Measurements from ENCODE around the gene ARHGAP31.
"Not testable (repeated sequence)": the region's sequence is repeated elsewhere in the genome, so short reads cannot be mapped to it uniquely, and the experiment has no call there.

Gene ARHGAP31

DNA sequence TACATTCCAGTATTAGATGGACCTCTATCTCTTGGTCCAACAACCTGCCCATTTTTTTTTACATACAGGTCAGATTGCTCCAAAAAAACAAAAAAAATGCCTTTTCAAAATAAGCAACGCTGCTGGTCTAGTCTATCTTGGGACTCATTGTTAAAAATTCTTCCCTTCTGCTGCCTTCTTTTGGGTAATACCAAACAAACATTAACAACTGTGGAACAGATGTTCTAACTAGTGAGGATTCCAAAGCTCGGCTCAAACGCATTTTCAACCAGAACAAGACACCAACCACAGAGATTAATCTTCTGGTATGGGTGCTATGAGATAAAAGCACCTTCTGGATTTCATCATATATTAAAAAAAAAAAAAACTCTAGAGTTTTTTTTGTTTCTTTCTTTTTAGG lies 24.7 kb downstream of the ARHGAP31 start:
- Histone ChIP-seq H3K9me3 (ENCODE audit: severe bottlenecking) (no peaks in the 10 kb centered on the region), H3K27ac (no peak overlapping the region), H3K4me3 (ENCODE audit: low read depth, low read length) (no peak overlapping the region), H3K27me3 (ENCODE audit: insufficient read depth, low read depth, severe bottlenecking) (no peaks in the 10 kb centered on the region), H3K36me3 (no peaks in the 10 kb centered on the region)
- DNase-seq, result no peak
- TF ChIP-seq, protein P1, sequence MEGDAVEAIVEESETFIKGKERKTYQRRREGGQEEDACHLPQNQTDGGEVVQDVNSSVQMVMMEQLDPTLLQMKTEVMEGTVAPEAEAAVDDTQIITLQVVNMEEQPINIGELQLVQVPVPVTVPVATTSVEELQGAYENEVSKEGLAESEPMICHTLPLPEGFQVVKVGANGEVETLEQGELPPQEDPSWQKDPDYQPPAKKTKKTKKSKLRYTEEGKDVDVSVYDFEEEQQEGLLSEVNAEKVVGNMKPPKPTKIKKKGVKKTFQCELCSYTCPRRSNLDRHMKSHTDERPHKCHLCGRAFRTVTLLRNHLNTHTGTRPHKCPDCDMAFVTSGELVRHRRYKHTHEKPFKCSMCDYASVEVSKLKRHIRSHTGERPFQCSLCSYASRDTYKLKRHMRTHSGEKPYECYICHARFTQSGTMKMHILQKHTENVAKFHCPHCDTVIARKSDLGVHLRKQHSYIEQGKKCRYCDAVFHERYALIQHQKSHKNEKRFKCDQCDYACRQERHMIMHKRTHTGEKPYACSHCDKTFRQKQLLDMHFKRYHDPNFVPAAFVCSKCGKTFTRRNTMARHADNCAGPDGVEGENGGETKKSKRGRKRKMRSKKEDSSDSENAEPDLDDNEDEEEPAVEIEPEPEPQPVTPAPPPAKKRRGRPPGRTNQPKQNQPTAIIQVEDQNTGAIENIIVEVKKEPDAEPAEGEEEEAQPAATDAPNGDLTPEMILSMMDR (IDR thresholded peaks at IDR 0.05; ENCODE audit: low read depth, low read length), result no peak

- no peaks in the 10 kb centered on the region for H3K36me3 ChIP-seq
- TF ChIP-seq, protein P1 (IDR thresholded peaks at IDR 0.05; ENCODE audit: low read depth, low read length), result no peak
- H3K4me3 ChIP-seq (ENCODE audit: low read depth, low read length), result no peak overlapping the region
- no peaks in the 10 kb centered on the region for H3K9me3 ChIP-seq (ENCODE audit: severe bottlenecking)
- no peak overlapping the region for H3K27ac ChIP-seq
- no peaks in the 10 kb centered on the region for H3K27me3 ChIP-seq (ENCODE audit: insufficient read depth, low read depth, severe bottlenecking)
- no peak for DNase-seq
These were observed 25.1 kb downstream of the ARHGAP31 start for GRCh38 chr3:119319311-119319710.

GRCh38 chr3:119320785-119321184 lies 26.6 kb downstream of the ARHGAP31 start:
- not testable (repeated sequence) for DNase-seq; H3K27me3 ChIP-seq (ENCODE audit: insufficient read depth, low read depth, severe bottlenecking); H3K4me3 ChIP-seq (ENCODE audit: low read depth, low read length); H3K9me3 ChIP-seq (ENCODE audit: severe bottlenecking); H3K36me3 ChIP-seq; H3K27ac ChIP-seq

DNA sequence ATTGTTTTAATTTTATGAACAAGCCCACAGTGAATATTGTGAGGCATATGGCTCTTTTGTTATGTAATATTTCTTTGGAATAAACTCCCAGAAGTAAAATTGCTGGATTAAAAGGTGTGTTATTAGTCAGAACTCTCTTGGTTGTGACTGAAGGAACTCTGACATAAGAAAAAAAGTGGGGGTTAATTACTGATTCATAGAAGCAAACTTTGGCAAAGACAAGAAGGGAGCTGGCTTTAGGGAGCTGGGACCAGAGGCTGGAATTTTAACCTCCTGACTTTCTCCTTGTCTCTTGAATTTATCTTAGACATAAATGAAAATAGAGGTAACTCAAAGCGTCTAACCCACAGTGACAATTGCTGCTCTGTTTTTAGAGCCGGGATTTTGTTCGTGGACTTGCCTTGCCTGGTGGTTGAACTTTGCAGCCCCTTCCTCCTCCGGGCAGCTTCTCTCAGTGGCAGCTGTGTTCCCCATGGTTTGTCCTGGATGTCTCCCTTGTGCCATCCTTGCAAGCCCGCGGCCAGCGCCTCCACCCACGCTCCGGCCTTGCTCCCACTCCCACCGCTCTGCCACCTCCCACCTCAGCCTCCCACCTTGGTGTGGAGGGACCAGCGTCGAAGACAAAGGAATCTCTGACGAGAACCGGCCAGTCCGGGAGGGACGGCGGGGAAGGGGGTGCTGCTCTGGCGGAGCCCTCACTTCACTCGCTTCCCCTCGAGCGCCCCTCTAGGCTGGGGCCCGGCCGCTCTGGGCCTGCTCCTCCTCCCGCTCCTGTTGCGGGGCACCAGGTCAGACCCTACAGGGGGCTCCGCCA lies 28.0 kb downstream of the ARHGAP31 start:
- no peaks in the 10 kb centered on the region for H3K27me3 ChIP-seq (ENCODE audit: insufficient read depth, low read depth, severe bottlenecking)
- H3K9me3 ChIP-seq (ENCODE audit: severe bottlenecking), result no peaks in the 10 kb centered on the region
- H3K27ac ChIP-seq, result peak overlapping the region; percentile 96
- peak overlapping the region; percentile 61 for H3K4me3 ChIP-seq (ENCODE audit: low read depth, low read length)
- H3K36me3 ChIP-seq, result no peaks in the 10 kb centered on the region
- no peak for DNase-seq
- TF ChIP-seq, protein P1 (IDR thresholded peaks at IDR 0.05; ENCODE audit: low read depth, low read length), result no peak; the same call in 1 of the 2 replicates

DNA sequence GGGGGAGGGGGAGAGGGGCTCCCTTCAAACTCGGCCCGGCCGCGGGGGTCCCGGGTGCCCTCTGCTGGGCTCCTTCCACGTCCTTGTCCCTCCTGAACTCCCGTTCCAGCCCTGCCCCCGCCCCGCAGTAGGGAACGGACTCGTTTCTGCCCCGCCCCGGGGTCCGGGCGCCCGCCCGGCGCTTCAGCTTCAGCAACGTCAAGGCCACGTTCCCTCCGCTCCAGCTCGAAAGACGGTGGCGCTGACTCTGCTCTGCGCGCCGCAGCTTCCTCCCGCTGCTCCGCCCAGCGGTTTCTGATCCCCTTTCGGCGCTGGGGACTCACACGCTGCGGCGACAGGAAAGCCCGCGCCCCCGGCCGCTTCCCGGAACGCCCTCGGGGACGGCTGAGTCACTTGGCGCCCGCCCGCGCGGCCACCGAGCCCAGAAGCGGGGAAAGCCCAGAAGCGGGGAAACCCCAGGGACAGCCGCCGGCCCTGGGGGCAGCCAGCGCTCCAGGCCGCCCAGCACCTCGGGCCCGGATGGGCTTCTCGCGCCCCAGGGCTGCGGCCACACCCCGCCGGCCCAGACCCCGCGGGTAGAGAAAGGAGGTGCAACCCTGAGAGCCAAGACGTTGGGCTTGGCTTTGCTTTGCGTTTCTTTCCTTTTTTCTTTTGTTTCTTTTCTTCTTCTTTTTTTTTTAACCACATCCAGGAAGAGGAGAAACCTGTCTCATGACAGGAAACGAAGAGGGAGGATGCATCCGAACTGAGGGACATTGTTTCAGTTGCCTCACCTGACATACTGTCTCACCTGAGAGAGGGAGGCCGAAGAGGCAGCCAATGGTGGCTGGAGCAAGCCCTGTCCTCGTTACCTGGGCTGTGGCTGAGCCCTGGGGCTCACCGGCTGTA lies 28.9 kb downstream of the ARHGAP31 start:
- TF ChIP-seq, protein P1 (IDR thresholded peaks at IDR 0.05; ENCODE audit: low read depth, low read length), result peak; percentile 21; the same call in 1 of the 2 replicates
- Histone ChIP-seq H3K27ac (peak overlapping the region; percentile 96), H3K9me3 (ENCODE audit: severe bottlenecking) (no peaks in the 10 kb centered on the region), H3K27me3 (ENCODE audit: insufficient read depth, low read depth, severe bottlenecking) (no peaks in the 10 kb centered on the region), H3K4me3 (ENCODE audit: low read depth, low read length) (peak overlapping the region; percentile 61), H3K36me3 (no peaks in the 10 kb centered on the region)
- peak; percentile 91 for DNase-seq

GRCh38 chr3:119323723-119324085 lies 29.5 kb downstream of the ARHGAP31 start:
- DNase-seq, result no peak
- Histone ChIP-seq H3K27ac (peak overlapping the region; percentile 96), H3K4me3 (ENCODE audit: low read depth, low read length) (peak overlapping the region; percentile 61), H3K9me3 (ENCODE audit: severe bottlenecking) (no peaks in the 10 kb centered on the region), H3K27me3 (ENCODE audit: insufficient read depth, low read depth, severe bottlenecking) (no peaks in the 10 kb centered on the region), H3K36me3 (no peaks in the 10 kb centered on the region)
- TF ChIP-seq, protein P1 (IDR thresholded peaks at IDR 0.05; ENCODE audit: low read depth, low read length), result no peak

Data from WERI-Rb-1 (cell line).